Natural killer cell (primary cell): Measurements from ENCODE around the gene LEMD2. TPM values are rescaled to one million over a fixed set of nuclear protein-coding genes. Genes with fewer than 3 reads are reported as not detected.

ENCODE experiments used
- ATAC-seq, 3 donors: fragments of 150-1000 bp in 2 of 3; fragments of 200-7000 bp in 1 of 3; cut with Tn5 transposase; 1 replicate in 1 of 3; 2 replicates in 2 of 3; pipeline ENCODE4 v1.10.0; 2021; ENCODE audit warnings: mild to moderate bottlenecking in 2 of 3, moderate library complexity in 2 of 3
- DNase-seq, 2 donors: peaks; one replicate each; pipeline versions ENCODE4 v3.0.0 to v3.0.0-alpha.2; 2013 to 2021; ENCODE audit warnings: mixed read lengths in 1 of 2
- H3K27ac ChIP-seq: one replicate; pipeline ENCODE4 v1.5.1; 2013; ENCODE audit warnings: mild to moderate bottlenecking, low read length
- H3K27me3 ChIP-seq: one replicate; pipeline ENCODE4 v1.6.1; 2013; ENCODE audit warnings: low read length; ENCODE audit not compliant: control insufficient read depth, insufficient read depth
- H3K36me3 ChIP-seq: one replicate; pipeline ENCODE4 v1.6.1; 2013; ENCODE audit warnings: low read length; ENCODE audit not compliant: control insufficient read depth, insufficient read depth
- H3K4me1 ChIP-seq: one replicate; pipeline ENCODE4 v1.6.1; 2013; ENCODE audit warnings: low read length; ENCODE audit not compliant: control insufficient read depth, insufficient read depth
- H3K4me3 ChIP-seq: one replicate; pipeline ENCODE4 v1.5.1; 2013; ENCODE audit warnings: low read length
- H3K9me3 ChIP-seq: one replicate; pipeline ENCODE4 v1.6.1; 2013; ENCODE audit warnings: low read length; ENCODE audit not compliant: control insufficient read depth, insufficient read depth
- H3K27ac Mint-ChIP-seq, 2 donors: one replicate each; pipeline ENCODE4 v1.8.0; 2022; ENCODE audit warnings: mild to moderate bottlenecking in 2 of 2, mixed read lengths in 2 of 2, moderate library complexity in 1 of 2
- H3K27me3 Mint-ChIP-seq, 2 donors: one replicate each; pipeline ENCODE4 v1.8.0; 2022; ENCODE audit warnings: low read depth in 2 of 2, mixed read lengths in 2 of 2
- H3K36me3 Mint-ChIP-seq: one replicate; pipeline ENCODE4 v1.8.0; 2022; ENCODE audit warnings: mixed read lengths
- H3K4me1 Mint-ChIP-seq, 2 donors: one replicate each; pipeline ENCODE4 v1.8.0; 2022; ENCODE audit warnings: mixed read lengths in 2 of 2
- H3K4me3 Mint-ChIP-seq: one replicate; pipeline ENCODE4 v1.8.0; 2022; ENCODE audit warnings: mild to moderate bottlenecking, moderate library complexity, mixed read lengths
- H3K9me3 Mint-ChIP-seq, 2 donors: one replicate each; pipeline ENCODE4 v1.8.0; 2022; ENCODE audit warnings: mixed read lengths in 2 of 2
- CTCF ChIP-seq: fragments of 200-600 bp; IDR thresholded peaks from one replicate; pipeline ENCODE4 v1.8.0; 2022; ENCODE audit warnings: antibody characterized with exemption
- whole genome bisulfite sequencing: methylation state at CpG from one replicate; pipeline ENCODE4 v1.1.7; 2013; ENCODE audit warnings: missing lambda C conversion rate; ENCODE audit not compliant: insufficient coverage; 5-methylcytosine and 5-hydroxymethylcytosine counted together
- intact Hi-C: fragments of 100-400 bp; cut with micrococcal nuclease; formaldehyde crosslinking; loops from one replicate; pipeline ENCODE4 v1.14.2; 2022
- total RNA-seq, 4 donors: library from RNA; stranded (reverse); fragments of 120-200 nt in 1 of 4; gene quantifications; one replicate each; pipeline versions ENCODE4 v1.2.3 to v1.2.4, GENCODE V29; 2013 to 2022

The LEMD2 gene
- total RNA-seq, 3 donors from 2014 or later (not counting 1 experiment from before 2014, with no cell fraction given) = 109 to 133 (median 121) TPM

- Mint-ChIP-seq H3K36me3 (no peaks in the 10 kb centered on the region), H3K4me3 (no peak overlapping the region), H3K9me3 (no peaks in the 10 kb centered on the region), H3K27ac (no peak overlapping the region), H3K4me1 (no peaks in the 10 kb centered on the region), H3K27me3 (peaks cover 6 to 12% of the 10 kb centered on the region in 2 donors)
- intact Hi-C loops = no loop called here
- DNase-seq = no peak
- no peaks in the 10 kb centered on the region for H3K27me3 ChIP-seq
- H3K27ac ChIP-seq = no peak overlapping the region
- ATAC-seq = no peak
- no peaks in the 10 kb centered on the region for H3K36me3 ChIP-seq
- H3K4me1 ChIP-seq = no peaks in the 10 kb centered on the region
- WGBS = 92% methylated on average over 9 of the region's 9 CpGs
- H3K9me3 ChIP-seq = no peaks in the 10 kb centered on the region
- no peak overlapping the region for H3K4me3 ChIP-seq
- no peak for TF ChIP-seq CTCF
Measured at GRCh38 chr6:33765368-33765767, 23.6 kb downstream of the LEMD2 start.

- no peak overlapping the region for H3K27ac Mint-ChIP-seq
- no peaks in the 10 kb centered on the region for H3K36me3 Mint-ChIP-seq
- H3K4me1 Mint-ChIP-seq = no peaks in the 10 kb centered on the region
- Histone ChIP-seq H3K27me3 (no peaks in the 10 kb centered on the region), H3K36me3 (no peaks in the 10 kb centered on the region), H3K4me3 (no peak overlapping the region), H3K9me3 (no peaks in the 10 kb centered on the region), H3K4me1 (no peaks in the 10 kb centered on the region), H3K27ac (no peak overlapping the region)
- H3K4me3 Mint-ChIP-seq = no peak overlapping the region
- no peaks in the 10 kb centered on the region for H3K9me3 Mint-ChIP-seq
- no peak for ATAC-seq
- intact Hi-C loops = no loop called here
- TF ChIP-seq CTCF = no peak
- H3K27me3 Mint-ChIP-seq = peaks cover 6 to 12% of the 10 kb centered on the region in 2 donors
- DNase-seq = no peak
- 92% methylated on average over 1 of the region's 2 CpGs for WGBS
Measured at GRCh38 chr6:33764036-33764435, 24.9 kb downstream of the LEMD2 start.

GRCh38 chr6:33763483-33763882, 25.4 kb downstream of the LEMD2 start:
- H3K4me3 ChIP-seq = no peak overlapping the region
- Mint-ChIP-seq H3K4me3 (no peak overlapping the region), H3K9me3 (no peaks in the 10 kb centered on the region), H3K27me3 (peaks cover 6 to 10% of the 10 kb centered on the region in 2 donors), H3K36me3 (no peaks in the 10 kb centered on the region), H3K27ac (no peak overlapping the region), H3K4me1 (no peaks in the 10 kb centered on the region)
- intact Hi-C loops = no loop called here
- no peaks in the 10 kb centered on the region for H3K4me1 ChIP-seq
- H3K27ac ChIP-seq = no peak overlapping the region
- 79% methylated on average over 6 of the region's 6 CpGs for WGBS
- no peak for DNase-seq
- TF ChIP-seq CTCF = no peak
- ATAC-seq = no peak
- no peaks in the 10 kb centered on the region for H3K9me3 ChIP-seq
- no peaks in the 10 kb centered on the region for H3K36me3 ChIP-seq
- no peaks in the 10 kb centered on the region for H3K27me3 ChIP-seq

- Histone ChIP-seq H3K36me3 (no peaks in the 10 kb centered on the region), H3K27me3 (no peaks in the 10 kb centered on the region), H3K4me1 (no peaks in the 10 kb centered on the region), H3K9me3 (no peaks in the 10 kb centered on the region), H3K27ac (no peak overlapping the region), H3K4me3 (no peak overlapping the region)
- 92% methylated on average over 4 of the region's 4 CpGs for WGBS
- no peaks in the 10 kb centered on the region for H3K36me3 Mint-ChIP-seq
- no peaks in the 10 kb centered on the region for H3K4me1 Mint-ChIP-seq
- H3K27ac Mint-ChIP-seq = no peak overlapping the region
- DNase-seq = no peak
- intact Hi-C loops = no loop called here
- ATAC-seq = no peak
- TF ChIP-seq CTCF = no peak
- H3K9me3 Mint-ChIP-seq = no peaks in the 10 kb centered on the region
- peaks cover 6 to 11% of the 10 kb centered on the region in 2 donors for H3K27me3 Mint-ChIP-seq
- H3K4me3 Mint-ChIP-seq = no peak overlapping the region
Measured at GRCh38 chr6:33762713-33763112, 26.2 kb downstream of the LEMD2 start.
